Stimulated activated CD8-positive, alpha-beta memory T cell treated with anti-CD3 and anti-CD28 coated beads, Interleukin-7, amount 100 ng/mL, for 4 hours (primary cell): Measurements from ENCODE around the gene SLC25A48.

Experiments
- DNase-seq, 2 donors: peaks; one replicate each; pipeline ENCODE4 v3.0.0-alpha.2; 2020; ENCODE audit warnings: low read depth in 2 of 2

Gene SLC25A48, protein sequence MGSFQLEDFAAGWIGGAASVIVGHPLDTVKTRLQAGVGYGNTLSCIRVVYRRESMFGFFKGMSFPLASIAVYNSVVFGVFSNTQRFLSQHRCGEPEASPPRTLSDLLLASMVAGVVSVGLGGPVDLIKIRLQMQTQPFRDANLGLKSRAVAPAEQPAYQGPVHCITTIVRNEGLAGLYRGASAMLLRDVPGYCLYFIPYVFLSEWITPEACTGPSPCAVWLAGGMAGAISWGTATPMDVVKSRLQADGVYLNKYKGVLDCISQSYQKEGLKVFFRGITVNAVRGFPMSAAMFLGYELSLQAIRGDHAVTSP

DNA sequence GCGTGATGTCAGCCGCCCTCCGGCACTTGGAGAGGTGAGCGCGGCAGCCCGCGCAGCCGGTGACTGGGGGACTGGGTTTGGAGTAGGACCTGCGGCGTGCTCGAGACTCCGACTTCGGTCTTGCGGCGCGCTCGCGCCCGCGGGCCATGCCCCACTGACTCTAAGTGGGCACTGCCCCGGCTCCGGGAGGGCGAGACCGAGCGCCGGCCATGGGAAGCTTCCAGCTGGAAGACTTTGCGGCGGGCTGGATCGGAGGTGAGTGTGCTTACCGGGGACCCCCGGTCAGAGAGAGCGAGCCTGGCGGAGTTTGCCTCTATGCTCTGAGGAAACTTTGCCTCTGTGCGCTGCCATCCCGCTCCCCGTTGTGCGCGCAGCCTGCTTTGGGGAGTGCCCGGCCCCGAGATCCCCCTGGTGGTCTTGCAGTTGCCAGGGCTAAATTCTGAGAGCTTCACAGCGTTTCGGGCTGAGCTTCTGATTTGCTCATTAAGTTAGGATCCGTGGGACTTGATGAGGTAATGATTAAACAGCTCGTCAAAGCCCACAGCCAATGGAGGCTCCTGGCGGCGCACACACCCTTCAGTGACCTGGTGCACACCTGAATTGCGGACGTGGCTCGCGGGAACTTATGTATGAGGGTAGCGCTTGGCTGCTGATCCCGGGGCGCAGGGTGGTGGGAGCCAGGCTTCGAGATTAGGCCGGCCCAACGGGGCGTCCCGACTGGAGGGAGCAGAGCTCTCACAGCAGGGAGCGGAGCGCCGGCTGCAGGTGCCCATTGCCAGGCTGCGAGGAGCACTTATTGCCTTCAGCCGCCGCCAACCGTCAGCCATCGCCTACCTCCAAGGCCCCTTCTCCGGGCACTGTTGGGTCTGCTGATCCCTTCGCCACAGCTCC lies at the start of gene SLC25A48:
Gene SLC25A48, plus strand, starts transcription at position 25 of the 891 bp plus-strand sequence. Its CDS starts 185 bp downstream, at position 210.
- no peak for DNase-seq

DNA sequence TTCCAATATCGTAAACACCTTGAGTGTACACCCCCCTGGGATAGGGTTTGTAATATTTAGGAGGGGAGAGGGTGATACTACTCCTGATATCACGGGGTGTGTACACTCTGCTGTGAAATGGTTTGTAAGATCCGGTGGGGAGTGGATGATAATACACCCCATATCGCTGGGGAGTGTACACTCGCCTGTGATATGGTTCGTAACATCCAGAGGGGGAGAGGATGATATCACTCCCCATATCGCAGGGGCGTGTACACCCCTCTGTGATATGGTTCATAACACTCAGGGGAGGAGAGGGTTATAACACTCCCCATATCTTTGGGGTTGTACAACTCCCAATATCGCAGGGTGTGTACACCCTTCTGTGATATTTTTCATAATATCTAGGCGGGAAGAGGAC lies 33.8 kb upstream of the SLC25A48 start:
- no peak for DNase-seq

DNA sequence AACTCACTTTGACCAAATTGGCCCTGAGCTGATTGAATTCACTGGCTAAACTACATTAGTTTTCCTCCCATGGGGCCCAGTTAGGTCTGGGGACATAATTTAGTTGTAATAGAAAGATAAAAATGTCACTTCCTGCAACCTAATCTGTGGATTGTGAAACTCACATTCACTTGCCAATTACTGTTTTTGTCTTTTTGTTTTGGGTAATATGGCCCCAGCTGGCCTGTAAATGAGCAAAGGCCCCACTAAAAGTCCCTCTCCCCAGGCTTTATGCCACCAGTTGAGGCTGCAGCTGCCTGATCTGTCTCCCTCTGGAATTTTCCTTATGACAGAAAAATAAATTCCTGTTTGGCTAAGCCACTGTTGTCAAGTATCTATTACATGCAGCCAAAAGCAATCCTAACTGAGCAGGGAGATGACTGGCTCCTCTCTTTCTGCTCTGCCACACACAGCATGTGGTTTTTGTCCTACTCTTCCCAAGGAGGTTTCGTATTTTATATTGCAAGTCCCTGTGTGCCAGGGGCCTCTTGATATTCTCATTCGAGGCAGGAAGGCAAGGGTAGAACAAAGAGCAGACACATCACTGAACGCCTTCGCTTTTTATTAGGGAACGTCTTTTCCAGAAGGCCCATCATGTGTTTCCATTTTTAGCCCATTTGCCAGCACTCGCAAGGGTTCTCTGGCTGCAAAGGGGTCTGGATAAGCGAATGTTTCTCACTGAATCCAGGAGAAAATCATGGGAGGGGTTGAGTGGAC lies 24.1 kb upstream of the SLC25A48 start:
- DNase-seq, result no peak

DNA sequence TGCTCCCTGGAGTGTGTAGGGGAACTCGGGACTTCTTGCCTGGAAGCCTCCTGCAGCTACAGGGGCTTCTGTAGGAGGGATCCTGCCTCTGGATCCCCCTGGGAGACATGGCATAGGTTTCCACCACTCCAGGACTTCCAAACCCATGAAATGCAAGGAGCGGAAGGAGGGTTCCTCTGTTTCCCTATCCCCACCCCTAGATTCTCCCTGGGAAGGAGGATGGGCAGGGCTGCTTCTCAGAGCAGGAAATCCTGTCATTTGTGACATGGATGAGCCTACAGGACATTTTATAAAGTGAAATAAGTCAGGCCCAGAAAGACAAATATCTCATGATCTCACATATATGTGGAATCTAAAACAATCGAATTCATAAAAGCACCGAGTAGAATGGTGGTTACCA lies 23.5 kb upstream of the SLC25A48 start:
- DNase-seq, result no peak

DNA sequence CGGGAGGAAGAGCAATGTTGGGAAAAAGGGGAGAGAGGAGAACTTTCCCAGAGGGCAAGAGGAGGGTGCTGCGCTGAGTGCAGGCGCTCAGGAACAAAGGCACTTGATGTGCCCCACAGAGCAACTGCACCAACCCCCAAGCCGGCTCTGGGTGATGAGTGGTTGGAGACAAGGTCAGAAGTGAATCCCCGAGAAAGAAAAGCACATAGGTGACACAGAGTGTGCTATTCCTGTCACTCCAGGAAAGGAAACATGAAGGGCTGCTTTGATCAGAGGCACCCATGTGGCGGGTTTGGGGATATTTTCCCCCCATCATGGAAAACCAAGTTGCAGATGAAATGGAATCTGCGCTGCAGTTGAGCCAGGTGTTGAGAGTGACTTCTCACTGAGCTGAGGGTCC lies 20.7 kb upstream of the SLC25A48 start:
- DNase-seq, result no peak

DNA sequence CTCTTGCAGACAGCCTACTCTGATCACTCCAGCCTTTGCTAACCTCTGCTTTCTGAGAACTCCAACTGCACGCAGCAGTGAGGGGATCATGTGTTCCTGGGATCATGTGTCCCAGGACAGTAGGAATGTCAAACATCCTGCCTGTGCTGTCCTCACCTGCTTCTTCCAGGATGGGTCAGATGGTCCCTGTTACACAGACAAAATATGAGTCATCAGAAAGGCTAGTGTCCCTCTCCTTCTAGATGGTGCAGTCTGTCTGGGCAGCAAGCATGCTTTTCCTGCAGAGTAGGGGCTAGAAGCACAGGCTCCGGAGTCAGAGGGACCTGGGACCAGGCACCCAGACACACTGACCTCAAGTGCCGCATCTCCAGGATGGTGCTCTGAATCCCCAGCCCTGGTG lies 20.1 kb upstream of the SLC25A48 start:
- DNase-seq, result no peak

DNA sequence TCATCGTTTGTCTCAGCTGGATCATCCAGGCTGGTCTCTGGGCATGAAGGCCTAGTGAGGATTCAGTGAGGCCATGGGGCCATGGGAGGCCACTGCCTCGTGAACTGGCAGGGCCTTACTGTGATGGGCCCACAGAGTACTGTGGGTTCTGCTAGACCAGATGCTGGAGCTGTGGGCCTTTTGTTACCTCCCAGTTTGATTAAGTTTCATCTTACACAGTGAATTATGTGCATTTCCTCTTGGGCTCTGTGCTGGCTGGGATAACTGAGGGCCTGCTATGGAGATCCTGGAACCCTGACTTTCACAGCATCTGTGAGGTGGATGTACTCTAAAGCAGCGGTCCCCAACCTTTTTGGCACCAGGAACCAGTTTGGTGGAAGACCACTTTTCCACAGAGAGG lies 19.7 kb upstream of the SLC25A48 start:
- DNase-seq, result no peak

DNA sequence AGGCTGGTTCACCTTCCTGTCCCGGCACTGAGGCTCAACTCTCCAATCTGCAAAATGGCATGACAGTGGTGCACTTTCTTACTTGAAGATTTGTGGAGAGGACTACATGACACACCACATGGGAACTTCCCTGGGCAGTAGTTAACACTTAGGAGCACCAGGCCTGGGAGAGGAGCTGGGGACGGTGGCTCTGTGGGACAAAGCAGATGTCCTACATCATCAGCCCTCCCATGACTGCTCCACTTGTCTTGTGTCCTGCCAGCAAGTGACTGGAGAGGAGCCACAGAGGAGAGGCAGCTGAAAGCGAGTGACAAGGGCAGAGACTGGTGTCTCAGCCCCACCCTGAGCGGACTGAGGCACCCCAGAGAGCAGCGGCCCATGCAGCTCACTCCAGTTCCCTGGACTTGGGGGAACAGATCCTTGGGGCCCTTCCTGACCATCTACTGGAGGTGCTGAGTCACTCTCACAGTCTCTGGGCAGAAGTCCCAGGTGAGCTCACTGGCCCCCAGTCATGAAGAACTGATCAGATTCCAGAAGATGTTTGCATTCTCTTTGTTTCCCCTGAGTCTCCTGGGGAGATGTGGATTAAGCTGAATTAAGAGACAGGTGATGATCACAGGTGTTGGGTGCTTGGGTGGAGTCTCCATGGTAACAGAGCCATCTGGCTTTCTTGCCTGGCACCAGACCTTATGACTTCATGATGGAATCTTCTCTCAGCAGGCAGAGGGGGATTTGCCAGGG lies 13.2 kb upstream of the SLC25A48 start:
- no peak for DNase-seq

DNA sequence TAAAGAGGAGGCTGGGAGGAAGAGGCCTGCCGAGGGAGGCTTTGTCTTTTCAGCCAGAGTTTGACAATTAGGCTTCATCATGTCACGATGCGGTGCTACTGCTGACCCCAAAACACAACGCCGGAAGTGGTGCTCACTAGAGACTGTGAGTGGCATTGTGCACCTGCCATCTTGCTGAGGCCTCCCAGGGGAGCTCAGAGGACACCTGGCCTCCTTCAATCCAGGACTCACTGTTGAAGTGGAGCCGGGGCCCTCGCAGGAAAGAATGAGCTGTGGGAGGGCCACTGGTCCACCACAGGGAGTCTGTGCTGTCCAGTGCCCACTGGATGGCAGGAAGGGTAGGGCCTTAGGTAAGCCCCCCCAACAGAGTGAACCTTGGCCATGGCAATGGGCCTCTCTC lies 12.7 kb upstream of the SLC25A48 start:
- DNase-seq, result no peak

DNA sequence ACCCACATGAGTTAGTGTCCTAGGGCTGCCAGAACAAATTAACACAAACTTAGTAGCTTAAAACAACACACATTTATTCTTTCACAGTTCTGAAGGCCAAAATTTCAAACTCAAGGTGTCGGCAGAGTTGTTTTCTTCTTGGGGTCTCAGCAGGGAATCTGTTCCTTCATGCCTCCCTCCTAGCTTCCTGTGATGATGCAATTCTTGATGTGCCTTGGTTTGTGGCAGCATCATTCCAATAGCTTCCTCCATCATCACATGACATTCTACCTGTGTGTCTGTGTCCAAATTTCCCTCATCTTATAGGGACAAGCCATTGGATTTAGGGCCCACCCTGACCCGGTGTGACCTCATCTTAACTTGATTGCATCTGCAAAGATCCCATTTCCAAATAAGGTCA lies 12.2 kb upstream of the SLC25A48 start:
- DNase-seq, result no peak

DNA sequence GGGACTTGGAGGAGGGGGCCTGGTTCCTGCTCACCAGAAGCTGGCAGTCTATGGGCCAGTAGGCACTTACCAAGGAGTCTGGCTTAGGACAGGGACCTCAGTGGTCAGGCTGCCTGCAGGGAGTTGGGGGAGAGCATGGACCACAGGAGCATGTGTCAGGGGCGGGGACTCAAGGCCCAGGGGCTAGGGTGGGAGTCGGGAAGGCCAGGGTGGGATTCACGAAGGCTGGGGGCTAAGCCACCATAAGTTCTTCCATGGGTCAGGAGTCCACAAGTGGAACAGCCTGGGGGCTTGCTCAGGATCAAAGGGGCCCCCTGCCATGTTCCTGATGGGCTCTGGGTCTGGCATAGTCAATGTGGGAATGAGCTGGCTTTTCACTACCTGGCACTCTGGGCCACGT lies 11.5 kb upstream of the SLC25A48 start:
- no peak for DNase-seq

DNA sequence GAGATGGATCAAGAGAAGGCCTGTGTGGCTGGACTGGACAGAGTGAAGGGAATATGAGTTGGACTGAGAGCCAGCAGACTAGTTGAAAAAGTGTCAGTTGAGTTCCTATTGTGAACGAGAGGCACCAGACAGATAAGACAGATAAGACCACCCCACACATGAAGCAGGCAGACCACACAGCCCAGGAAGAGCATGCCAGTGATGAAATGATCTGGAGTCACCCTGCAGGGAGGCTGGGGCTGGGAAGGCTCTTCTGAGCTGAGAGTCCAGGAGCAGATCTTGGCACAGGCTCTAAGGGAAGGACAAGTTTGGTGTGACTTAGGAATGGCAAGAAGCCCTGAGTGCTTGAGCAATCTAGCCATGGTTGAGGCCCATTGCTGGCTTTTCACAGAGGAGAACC lies 10.6 kb upstream of the SLC25A48 start:
- DNase-seq, result no peak

DNA sequence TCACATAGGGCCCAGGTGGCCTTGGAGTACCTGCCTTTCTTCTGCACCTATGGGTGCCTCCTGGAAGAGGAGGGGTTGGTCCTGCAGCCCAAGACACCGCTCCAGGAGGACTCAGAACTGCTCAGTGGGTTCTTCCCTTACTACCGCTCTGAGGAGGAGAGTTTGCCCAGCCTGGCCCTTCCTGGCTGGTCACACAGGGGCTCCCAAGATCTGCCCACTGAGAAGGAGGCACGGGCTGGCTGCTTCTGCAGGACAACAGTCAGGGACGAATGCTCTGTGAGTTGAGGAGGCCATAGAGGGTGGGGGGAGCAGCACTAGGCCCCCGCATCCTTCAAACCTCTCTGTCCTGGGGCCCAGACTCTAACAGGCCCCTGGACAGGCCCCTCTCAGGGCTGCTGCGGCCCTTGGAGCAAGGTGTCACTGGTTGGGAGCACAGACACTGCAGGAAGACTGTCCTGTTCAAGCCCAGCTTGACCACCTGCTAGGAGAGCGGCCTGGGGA lies 9.9 kb upstream of the SLC25A48 start:
- DNase-seq, result no peak

DNA sequence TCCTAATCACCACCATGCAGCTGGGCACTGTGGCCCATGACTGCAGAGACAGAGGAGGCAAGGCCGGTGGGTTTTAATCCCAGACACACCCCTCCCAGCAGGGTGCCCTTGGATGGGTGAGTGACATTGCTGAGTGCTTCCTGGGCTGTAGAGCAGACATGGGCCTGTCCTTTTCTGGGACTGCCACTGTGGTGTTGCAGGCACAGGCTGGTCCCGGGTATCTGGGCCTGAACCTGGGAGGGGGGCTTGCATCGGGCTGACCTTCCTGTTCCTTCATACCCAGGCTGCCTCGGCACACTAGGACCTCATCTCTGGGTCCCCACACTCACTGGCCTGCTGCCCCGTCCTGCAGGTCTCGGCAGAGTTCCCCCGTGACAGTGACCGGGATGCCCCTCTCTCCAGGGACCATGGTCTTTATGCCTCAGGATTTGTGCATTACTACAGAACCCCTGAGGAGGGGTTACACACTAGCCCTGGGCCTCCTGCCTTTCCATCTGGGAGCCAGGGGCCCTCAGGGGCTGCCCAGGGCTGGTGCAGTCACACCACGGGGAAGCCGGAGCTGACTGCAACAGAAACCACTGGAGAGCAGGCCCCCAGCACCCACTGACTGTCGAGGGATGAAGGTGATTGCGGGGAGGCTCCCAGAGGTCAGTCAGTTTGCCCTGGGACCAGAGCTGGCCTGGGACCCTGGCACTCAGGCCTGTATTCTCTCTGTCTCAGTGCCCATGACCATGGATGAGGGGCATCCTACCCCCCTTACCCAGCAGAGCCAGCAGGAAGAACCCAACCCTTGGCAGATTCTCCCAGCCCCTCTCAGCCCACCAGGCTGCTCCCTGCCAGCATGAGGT lies 8.9 kb upstream of the SLC25A48 start:
- DNase-seq, result no peak

DNA sequence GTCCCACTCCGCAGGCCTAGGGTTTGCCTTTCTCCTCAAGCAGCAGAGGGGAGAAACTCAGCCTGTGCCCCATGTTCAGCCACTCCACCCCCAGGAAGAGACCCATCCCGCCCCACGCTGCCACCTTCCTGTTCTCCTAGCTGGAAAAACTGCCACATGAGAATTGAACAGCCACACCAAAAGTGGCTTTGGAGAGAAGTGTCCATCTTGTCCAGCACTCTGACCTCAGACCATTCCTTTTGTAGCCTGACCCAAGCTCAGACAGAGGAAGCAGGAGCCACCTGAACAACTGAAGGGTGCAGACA lies 8.3 kb upstream of the SLC25A48 start:
- no peak for DNase-seq

DNA sequence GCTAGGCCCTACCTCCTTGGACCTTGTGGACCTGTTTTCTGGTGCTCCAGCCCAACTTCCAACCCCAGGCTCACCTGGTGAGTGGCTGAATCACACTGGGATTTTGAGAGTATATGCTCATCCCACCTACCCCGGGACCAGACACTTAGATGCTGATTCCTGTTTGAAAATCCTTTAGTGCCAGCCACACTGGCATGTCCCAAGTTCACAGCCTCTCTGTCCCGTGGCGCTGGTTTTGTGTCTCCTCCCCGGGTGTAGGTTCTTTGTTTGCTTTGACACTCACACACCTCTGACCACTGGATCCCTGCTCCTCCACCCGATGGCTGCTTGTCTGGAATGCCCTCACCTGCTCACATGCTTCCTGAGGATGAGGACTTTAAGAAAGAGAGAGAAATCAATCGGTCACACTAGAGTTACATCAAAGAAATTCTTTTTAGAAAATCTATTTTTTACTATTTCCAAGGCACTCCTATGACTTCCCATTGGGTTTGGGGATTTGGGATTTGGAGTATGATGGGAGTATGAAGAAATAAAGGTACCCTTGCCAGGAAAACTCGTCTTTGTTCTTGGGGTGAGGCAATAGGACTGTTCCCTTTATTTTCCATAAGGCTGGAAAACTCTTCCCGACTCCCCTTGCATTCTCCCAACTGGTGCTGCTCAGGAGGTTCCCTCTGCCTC lies 7.3 kb upstream of the SLC25A48 start:
- DNase-seq, result no peak

DNA sequence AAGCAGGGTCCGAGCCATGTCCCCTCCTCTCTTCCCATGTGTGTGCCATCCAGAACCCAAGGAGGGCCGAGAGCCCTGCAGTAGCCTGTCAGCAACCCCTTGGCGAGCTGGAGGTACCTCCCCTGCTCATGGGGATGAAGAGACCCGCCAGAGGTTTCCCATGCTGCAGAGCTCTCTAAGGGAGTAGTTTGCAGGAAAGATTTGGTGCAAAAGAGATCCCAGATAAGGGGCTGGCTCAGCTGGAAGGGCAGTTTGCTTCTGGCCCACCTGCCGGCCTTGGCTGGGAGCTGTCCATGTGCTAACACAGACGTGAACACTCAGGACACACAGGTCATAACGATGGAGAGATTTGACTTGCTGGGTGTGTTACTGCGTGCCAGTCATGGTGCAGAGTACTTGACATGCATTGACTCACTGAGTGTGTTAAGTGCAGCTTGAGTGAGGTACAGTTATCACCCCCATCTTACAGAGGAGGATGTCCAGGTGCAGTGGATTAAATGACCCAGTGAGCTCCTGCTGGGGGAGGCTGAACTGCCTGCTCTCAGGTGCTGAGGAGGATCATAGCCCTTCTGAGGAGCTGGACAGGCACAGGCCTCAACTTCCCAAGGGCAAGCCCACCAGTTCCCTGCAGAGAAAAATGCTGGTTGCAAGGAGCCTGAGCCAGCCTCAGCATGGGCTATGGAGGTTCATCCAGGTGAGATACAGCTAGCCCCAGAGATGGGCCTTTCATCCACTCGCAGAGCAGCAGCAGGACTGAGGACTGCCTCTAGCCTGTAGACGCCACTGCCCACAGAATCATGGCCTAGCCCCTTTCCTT lies 6.3 kb upstream of the SLC25A48 start:
- no peak for DNase-seq

DNA sequence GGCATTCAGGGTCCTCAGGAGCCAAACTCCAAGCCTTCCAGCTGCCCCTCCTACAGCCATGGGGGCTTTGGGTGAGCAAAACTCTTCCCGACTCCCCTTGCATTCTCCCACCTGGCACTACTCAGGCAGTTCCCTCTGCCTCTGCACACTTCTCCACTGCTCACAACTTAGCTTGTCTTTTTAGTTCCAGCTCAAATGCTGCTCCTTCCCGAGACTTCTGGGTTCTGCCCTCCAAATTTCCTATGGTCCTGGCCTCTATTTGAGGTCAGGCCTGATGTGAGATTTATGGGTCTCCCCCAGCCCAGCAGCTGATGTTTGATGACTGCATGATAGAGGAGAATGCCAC lies 5.7 kb upstream of the SLC25A48 start:
- no peak for DNase-seq

DNA sequence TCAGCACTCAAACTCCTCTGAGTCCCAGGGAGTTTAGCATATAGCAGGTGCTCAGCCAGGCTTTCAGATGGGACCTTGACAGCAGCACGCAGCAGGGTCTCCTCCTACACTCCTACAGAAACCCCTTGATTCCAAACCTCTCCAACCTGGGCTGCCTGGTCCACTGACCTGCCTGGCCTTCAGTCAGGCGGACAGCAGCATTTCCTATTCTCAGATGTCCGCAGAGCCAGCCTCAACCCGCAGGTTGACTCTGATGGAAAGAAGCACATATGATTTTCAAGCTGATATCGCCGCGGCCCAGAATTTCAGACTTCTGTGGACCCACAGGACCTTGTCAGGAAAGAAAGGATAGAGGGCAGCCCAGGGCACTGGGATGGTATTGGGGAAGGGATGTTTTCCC lies 5.3 kb upstream of the SLC25A48 start:
- DNase-seq, result no peak
